Erythroblast (primary cell): ENCODE results near the gene NBPF14.
"Not testable (repeated sequence)": the region's sequence is repeated elsewhere in the genome, so short reads cannot be mapped to it uniquely, and the experiment has no call there.

ENCODE experiments used
- GATA1 ChIP-seq: IDR thresholded peaks from 2 replicates; pipeline ENCODE4 v1.6.1; 2011; ENCODE audit warnings: low read depth, mild to moderate bottlenecking, control low read depth, low read length, moderate library complexity
- POLR2A ChIP-seq: IDR thresholded peaks from 2 replicates; pipeline ENCODE4 v1.6.1; 2011; ENCODE audit warnings: mild to moderate bottlenecking, low read length

DNA sequence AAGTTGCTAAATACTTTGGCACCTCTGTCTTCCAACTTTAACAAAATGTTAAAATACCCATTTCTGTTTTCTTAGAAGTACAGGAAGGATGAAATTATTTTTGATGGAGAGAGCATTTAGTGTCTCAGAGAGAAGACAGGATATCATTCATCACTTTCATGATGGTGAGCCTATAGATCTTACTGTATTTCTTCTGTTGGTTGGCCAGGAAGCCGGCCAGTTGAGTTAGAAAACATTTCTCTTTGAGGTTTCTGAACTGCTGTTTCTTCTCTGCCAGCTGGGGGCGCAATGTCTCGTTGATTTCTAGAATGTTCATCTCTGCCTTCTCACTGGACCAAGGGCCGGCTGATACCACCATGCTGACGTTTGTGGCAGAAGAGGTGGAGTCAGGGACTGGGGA is 451 bp downstream of the NBPF14 start:
- not testable (repeated sequence) for TF ChIP-seq POLR2A, GATA1
